Measurements from ENCODE around the gene NR1H2.

DNA sequence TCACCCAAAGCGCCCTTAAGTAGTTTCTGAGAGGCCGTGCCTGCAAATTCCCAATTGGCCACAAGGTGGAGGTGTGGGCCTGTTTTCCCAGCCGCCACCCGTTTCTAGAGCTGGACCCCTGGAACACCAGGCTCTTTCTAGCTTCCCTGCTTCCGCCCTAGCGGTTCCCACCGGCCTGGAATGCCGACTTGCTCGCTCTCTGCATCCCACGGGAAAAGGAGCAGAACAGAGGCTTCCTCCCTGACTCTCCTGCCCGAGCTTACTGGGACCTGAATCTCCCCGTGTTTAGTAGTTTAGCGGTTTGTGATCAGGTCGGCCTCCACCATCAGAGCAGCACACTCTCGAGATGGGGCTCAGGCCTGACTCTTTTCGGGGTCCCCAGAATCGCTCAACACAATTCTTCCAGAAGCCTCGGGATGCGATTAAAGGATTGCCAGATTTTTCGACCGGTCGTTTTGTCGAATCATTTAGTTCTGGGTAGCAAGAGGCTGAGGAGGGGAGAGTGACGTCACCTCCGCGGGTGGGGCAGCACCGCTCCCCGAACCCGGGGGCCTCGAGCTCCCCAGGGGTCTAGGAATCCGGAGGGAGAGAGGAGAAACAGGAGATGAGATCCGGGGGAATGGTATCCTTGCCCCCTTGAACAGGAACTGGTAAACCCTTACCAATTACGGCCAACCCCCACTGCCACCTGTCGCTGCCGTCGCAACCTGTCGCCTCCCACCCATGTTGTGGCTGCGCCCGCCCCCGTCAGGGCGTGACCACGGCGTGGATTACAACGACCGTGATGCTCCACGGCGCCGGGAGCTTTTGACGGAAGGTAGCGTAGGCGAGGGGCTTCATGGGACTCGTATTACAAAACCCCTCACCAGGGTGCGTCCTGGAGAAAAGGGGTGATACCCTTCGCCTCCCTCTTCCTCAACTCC lies 18.8 kb upstream of the NR1H2 start:
- TF ChIP-seq, protein P1, sequence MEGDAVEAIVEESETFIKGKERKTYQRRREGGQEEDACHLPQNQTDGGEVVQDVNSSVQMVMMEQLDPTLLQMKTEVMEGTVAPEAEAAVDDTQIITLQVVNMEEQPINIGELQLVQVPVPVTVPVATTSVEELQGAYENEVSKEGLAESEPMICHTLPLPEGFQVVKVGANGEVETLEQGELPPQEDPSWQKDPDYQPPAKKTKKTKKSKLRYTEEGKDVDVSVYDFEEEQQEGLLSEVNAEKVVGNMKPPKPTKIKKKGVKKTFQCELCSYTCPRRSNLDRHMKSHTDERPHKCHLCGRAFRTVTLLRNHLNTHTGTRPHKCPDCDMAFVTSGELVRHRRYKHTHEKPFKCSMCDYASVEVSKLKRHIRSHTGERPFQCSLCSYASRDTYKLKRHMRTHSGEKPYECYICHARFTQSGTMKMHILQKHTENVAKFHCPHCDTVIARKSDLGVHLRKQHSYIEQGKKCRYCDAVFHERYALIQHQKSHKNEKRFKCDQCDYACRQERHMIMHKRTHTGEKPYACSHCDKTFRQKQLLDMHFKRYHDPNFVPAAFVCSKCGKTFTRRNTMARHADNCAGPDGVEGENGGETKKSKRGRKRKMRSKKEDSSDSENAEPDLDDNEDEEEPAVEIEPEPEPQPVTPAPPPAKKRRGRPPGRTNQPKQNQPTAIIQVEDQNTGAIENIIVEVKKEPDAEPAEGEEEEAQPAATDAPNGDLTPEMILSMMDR (IDR thresholded peaks at IDR 0.05; ENCODE audit: poor library complexity): peak; percentile 78
- no peak for TF ChIP-seq EZH2 (IDR thresholded peaks at IDR 0.05; ENCODE audit: borderline replicate concordance)
